ENCODE results near the gene HES5.

Gene HES5

DNA sequence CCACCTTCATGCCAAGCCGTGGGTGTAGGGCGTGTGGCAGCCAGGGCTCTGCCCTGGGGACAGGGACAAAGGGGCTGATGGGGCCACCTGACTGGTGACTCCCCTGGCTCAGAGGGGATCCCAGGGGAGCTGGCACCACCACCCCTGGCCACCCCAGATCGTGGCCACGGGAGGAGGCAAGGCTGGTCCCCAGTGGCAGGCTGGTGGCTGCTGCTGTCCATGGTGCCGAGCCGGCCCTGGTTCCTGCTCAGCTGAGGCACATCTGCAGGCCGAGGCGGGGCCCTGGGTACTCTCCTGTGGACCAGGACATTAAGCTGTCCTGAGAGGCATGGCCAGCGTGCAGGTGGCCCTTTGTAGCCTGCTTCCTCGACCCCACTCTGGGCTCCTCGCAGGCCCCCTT lies 47.5 kb downstream of the HES5 start:
- TF ChIP-seq GATA2 (IDR thresholded peaks at IDR 0.05; ENCODE audit: low read depth, low read length) (no peak), GATA3 (IDR thresholded peaks at IDR 0.05; ENCODE audit: low read depth, low read length) (no peak)

DNA sequence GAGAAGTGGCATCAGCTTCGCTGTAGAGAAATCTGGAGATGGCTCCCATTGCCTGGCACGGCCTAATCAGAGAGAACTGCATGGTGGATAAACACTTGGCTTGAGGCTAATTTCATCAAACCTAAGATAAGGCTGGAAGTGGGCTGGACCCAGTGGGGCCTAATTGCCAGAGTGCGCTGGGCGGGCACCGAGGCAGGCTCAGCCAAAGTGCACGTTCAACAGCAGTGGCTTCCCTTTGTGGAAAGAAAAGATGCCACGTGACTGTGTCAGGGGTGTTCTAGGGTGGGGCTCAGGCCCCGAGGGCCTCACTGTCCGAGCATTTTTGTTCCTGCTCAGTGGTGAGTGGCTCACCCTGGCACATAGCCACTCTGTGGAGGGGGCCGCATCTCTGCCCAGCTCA lies 48.2 kb downstream of the HES5 start:
- TF ChIP-seq GATA2 (IDR thresholded peaks at IDR 0.05; ENCODE audit: low read depth, low read length), result peak; percentile 88
- TF ChIP-seq GATA3 (IDR thresholded peaks at IDR 0.05; ENCODE audit: low read depth, low read length), result no peak

DNA sequence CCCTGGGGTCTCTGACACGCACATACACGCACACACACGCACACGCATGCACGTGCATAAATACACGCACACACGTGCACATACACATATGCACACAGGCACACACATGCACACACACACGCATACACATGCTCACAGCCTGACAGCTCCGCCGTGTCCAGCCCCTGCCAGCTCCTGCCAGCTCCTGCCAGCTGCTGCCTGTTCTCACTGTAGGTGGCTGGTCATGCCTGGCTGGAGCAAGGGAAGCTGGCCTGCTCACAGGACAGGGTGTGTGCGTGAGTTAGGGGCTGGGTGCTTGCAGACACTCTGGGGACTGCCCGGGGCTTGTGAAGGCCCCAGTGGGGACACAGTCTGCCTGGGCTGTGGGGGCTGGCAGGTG lies 49.1 kb downstream of the HES5 start:
- TF ChIP-seq GATA3 (IDR thresholded peaks at IDR 0.05; ENCODE audit: low read depth, low read length) (no peak), GATA2 (IDR thresholded peaks at IDR 0.05; ENCODE audit: low read depth, low read length) (no peak)

DNA sequence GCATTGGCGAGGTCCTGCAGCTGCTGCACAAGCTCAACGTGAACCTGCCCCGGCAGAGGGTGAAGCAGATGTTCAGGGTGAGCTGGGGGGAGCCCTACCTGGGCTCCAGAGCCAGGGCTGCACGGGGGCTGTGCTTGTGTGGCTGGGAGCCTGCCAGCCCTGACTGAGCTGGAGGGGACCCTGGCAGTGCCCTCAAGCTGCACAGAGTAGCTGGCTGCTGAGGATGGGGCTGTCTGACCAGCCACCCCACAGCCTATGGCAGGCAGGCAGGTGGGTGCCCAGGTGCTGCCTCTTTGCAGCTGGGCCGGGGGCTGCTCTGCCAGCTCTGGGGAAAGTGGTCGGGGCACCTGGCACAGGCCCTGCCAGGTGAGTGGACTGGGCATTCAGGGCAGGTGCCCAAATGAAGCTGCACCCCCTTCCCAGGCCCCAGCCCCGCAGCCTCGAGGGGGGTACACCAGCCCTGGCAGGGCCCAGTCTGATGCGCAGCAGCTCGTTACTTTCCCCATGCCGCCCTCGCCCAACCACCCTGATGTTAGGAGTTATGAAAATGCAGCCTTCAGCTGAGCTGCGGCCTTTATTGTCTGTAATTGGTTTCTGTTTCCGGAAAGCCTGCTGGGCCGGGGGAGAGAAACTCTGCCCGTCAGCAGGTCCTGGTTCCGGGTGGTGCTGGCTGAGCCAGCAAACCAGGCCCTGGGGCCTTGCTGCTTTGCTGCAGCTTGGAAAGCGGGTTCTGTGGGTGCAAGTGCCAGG lies 49.7 kb downstream of the HES5 start:
- TF ChIP-seq GATA2 (IDR thresholded peaks at IDR 0.05; ENCODE audit: low read depth, low read length) (no peak), GATA3 (IDR thresholded peaks at IDR 0.05; ENCODE audit: low read depth, low read length) (no peak)

GRCh38 chr1:2479618-2480017 lies 50.4 kb downstream of the HES5 start:
- TF ChIP-seq GATA2 (IDR thresholded peaks at IDR 0.05; ENCODE audit: low read depth, low read length) (no peak), GATA3 (IDR thresholded peaks at IDR 0.05; ENCODE audit: low read depth, low read length) (no peak)

DNA sequence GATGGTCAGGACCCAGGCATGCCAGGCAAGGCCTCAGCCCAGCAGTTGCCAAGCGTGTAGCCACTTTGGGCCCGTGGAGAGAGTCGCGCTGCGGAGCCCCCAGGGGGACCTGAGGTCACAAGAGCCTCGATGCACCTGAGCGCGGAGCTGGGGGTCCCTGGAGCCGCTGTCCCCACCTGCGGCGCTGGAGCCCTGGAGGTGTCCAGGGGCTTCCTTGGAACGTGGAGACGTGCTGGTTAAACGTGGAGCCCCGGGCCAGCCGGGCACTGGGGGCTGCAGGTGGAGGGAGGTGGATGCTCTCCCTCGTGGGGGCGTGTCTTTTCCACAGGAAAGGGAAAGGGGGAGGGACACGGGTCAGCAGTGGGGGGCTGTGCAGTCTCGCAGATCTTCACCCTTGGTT lies 50.9 kb downstream of the HES5 start:
- no peak for TF ChIP-seq GATA3 (IDR thresholded peaks at IDR 0.05; ENCODE audit: low read depth, low read length)
- no peak for TF ChIP-seq GATA2 (IDR thresholded peaks at IDR 0.05; ENCODE audit: low read depth, low read length)

Data from SH-SY5Y (cell line).